ENCODE data around the gene CENPC.

- TF ChIP-seq CTCF (IDR thresholded peaks at IDR 0.05) (no peak), POLR2A (IDR thresholded peaks at IDR 0.05) (no peak)
Measured at GRCh38 chr4:67581208-67581857, 36.0 kb upstream of the CENPC start.
